IPS-NIHi7 (cell line): ENCODE data around the gene RREB1.

Experiments used
- DNase-seq: peaks from one replicate; pipeline ENCODE4 v3.0.0; 2012; ENCODE audit warnings: mixed read lengths; ENCODE audit errors: extremely low spot score

RREB1 gene

DNA sequence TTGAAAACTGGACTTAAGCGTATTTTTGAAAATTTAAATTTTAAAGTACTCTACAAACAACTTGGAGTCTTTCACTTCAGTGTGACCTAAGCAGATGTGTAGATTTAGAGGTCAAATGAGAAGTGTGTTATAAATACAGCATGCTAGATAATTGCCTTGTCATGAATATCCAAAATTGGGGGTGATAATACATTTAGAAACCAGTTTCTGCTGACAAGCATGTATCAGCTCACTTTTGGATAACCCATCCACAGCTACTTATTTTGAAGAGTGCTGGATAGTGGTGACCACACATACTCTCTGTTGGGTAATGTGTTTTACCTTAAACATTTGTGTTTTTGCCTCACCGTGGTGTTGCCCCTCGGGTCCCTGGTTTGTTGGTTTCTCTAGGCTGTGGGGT lies 14.9 kb downstream of the RREB1 start:
- DNase-seq = no peak

- no peak for DNase-seq
These were observed 16.4 kb downstream of the RREB1 start for GRCh38 chr6:7124114-7124513.

DNA sequence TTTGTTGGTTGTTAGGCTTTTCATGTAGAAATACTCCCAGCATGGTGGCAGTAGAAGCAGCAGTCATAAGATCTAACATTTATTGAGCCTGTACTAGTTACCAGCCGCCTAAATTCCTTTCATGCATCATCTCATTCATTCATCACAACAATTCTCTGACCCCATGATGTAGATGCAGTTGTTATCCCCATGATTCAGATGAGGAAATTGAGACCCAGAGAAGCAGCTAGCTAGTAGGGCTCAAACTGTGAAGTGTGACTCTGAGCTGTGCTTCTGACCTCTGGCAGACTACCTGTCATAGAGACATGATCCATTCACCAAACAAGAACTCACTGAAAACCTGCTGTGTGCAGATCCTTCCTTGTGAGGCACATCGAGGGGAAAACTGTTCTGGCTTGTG lies 16.9 kb downstream of the RREB1 start:
- DNase-seq = no peak

- no peak for DNase-seq
These were observed 17.5 kb downstream of the RREB1 start for GRCh38 chr6:7125290-7125689.

DNA sequence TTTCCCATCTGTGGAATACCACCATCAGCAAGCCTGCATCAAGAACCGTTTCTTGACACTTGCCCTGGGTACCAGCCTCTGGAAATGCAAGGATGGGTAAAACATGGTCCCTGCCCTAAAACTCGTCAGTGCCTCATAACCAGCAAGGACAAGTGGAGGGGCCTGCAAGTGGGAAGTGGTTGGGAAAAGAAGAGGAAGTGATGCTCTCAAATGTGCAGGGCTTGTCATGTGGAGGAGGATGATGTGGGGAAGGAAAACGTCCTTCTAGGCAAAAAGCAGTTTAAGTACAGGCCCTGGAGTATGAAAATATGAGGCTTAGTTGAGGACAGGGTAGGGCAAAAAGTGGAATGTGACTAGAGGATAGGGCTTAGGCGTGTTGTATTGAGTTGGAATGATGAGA lies 19.0 kb downstream of the RREB1 start:
- DNase-seq = no peak

DNA sequence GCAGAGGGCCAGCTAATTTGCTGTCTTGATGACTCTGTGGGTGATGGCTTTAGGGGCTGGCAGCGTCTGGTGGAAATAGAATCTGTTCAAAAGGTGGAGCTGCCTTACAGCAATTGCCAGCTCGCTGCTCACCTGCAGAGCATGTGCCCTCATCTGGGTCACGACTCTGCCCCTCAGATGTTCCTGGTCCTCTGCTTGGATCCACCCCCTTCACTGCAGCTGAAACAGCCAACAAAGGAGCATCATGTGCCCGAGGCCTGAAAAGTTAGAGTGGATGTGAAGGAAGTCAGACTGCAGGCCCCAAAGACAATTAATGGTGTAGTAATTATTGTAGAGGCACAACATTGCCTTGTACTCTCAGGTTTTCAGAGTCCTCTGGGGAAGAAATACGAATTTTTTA lies 19.9 kb downstream of the RREB1 start:
- no peak for DNase-seq

- no peak for DNase-seq
These were observed 21.6 kb downstream of the RREB1 start for GRCh38 chr6:7129360-7129759.

DNA sequence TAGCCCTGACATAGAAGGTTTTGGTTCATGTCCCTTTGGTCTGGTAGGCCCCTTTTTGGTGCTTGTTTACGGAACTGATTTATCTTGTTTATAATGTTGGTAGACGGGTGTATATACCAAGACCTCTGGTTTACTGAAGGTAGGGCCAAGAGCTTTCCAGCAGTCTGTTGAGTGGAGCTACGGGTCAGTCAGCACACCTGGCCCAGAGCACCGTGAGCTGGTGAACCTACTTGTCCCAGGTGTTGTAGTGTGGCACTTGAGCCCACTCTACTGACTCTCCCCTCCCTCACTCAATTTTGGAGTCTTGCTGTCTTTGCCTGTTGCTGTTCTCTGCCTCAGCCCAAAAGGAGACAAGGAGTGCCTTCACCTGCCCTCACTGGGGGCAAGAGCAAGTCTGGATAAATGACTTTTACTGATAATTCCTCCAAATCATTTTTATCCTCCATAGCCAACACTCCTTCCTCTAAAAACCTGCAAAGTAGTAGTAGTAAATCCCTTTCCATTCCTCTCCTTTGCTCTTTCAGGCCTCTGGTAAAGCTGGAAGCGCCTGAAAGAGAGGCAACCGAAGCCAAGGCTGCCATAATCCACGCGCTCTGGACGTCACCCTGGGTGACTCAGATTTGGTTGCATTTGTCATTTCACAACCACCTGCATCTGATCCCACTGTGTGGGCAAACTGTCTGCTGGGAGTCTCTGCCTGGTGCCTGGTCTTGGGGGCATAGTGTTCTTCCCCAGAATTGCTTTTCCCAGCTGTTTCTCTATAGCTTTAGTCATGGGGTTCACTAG lies 22.2 kb downstream of the RREB1 start:
- no peak for DNase-seq

DNA sequence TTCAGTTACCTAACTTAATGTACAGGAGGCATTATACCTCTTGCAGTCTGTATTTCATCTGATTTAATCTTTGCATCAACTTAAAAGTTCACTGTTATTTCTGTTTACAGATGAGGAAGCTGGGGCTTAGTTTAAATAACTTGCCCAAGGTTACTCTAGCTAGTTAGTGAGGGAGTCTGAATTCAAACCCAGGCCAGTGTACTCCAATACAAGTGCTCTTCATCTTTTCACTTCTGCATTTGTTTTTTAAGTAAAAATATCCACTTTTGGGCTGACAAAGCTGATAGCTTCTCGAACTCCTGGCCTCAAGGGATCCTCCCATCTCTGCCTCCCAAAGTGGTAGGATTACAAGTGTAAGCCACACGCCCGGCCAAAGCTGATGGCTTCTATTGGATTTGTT lies 23.6 kb downstream of the RREB1 start:
- no peak for DNase-seq

GRCh38 chr6:7132398-7133035 lies 24.8 kb downstream of the RREB1 start:
- DNase-seq = no peak

GRCh38 chr6:7134999-7135745 lies 27.4 kb downstream of the RREB1 start:
- DNase-seq = no peak

- DNase-seq = no peak
These were observed 28.0 kb downstream of the RREB1 start for GRCh38 chr6:7135755-7136154.

- no peak for DNase-seq
These were observed 29.1 kb downstream of the RREB1 start for GRCh38 chr6:7136859-7137334.

DNA sequence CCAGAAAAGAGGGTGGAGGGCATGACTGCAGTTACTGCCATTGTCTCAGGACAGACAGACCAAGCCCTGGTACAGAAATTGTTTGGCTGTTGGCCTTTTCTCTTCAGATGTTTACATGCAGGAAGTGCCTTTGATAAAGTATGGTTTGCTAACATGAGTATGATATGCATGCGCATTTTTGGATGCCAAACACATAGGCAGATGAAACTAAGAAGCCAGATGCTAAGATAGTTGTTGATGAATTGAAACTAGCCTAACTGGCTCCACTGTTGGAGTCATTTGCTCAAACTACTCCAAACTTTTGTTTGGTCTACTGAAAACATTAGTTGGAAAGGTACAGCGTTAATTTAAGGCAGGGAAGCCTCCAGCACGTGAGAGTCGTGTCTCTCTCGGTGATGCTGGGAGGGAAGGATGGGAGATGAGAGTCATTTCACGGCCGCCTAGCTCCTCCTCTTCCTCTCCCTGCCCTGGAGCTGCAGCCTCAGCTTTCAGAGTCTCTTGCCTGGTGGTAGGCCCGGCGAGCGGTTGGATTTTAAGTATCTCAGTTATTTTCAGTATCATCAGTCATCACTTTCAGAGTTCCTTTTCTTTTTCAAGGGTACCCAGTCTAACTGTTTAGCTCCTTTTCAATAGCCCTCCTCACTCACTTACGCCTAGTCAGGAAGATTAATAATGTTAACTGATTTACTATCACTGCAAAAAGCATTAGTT lies 29.7 kb downstream of the RREB1 start:
- no peak for DNase-seq

DNA sequence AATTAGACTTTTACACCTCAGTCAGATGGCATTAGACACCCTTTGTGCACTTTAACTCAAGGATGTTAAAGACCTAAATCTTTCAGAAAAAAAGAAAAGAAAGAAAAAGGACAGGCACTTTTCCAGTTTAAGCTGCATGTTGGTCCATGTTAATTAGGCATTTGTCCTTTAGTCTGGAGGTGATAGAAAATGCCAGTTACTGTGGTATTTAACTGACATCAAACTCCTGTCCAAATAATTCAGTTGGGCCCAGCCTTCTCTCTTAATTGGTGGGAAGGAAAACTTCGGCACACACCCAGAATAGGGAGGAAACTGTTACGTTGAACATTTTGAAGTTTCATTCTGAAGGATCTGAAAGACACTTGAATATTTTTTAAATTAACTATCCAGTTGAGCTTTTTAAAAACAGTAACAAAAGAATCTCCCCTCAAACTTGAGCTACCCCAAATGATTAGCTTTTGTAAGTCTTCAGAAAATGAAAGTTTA lies 30.3 kb downstream of the RREB1 start:
- DNase-seq = no peak

DNA sequence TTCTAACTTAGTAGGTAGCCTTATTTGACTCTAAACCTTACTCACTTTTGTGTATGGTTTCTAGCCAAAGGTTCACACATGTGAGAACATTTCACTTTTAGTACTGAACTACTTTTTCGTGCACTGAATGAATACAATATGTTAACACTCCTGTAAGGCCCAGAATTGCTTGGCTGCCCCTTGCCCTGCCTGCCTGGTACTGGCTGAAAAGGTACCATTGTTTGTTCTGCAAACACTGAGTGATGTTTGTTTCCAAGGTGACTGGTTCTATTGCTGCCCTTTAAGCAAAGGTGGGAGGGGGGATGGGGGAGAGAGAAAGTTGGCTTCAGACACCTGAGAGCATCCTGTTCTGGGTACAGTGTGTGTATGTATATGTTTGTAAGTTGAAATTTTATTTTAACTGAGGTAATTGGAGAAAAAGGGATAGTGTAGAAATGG lies 31.2 kb downstream of the RREB1 start:
- DNase-seq = no peak

GRCh38 chr6:7139835-7140470 lies 32.2 kb downstream of the RREB1 start:
- no peak for DNase-seq

DNA sequence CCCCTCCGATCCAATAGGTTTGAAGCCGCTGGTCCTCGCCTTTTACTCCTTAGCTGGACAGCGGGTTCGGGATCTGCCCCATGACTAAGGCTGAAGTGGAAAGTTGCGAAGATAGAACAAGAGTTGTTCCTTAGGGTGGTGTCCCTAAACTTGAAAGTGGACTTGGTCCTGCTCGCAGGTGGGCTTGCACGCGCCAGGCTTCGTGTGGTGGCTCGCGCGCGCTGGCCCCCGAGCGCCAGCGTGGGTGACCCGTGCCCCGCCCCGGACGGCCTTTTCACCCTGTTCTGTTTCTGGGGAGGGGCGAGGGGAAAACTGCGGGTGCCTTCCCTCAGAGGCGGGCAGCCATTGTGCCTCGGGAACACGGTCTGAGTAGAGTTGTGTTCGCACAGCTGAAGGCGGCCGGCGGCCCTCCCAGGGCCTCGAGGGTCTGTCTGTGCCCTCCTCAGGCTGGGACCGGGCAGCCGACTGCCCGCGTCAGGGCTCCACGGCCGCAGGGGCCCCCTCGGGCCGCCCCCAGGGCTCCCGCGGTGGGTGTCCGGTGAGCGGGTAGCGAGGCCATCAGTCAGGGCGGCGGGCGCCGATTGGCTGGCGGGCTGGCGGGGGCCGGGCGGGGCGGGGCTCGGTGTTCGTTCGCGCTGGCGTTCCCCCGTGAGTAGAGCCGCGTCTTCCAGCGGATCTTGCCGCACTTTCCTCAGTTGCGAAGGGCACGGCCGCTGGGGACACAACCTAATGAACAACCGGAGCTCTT lies 33.0 kb downstream of the RREB1 start:
- peak; percentile 94 for DNase-seq

- DNase-seq = no peak
These were observed 34.6 kb downstream of the RREB1 start for GRCh38 chr6:7142228-7142801.

GRCh38 chr6:7142918-7143475 lies 35.2 kb downstream of the RREB1 start:
- DNase-seq = no peak
